Epithelial cell of proximal tubule (primary cell): ENCODE results near the gene HOXA9. TPM values are rescaled to one million over a fixed set of nuclear protein-coding genes. Genes with fewer than 3 reads are reported as not detected.

ENCODE experiments used
- DNase-seq: peaks from one replicate; pipeline ENCODE4 v3.0.0-alpha.2; 2011; ENCODE audit warnings: low read depth
- H3K4me3 ChIP-seq: 2 replicates; pipeline ENCODE4 v1.5.1; 2011; ENCODE audit warnings: low read depth, mild to moderate bottlenecking, low read length
- total RNA-seq: library from RNA; depleted of rRNA; stranded (reverse); fragments of >200 nt; gene quantifications from 2 replicates; pipeline ENCODE4 v1.2.3, GENCODE V29; 2015
- TF ChIP-seq, protein P1 (sequence below): conservative IDR thresholded peaks from 2 replicates; pipeline ENCODE4 v1.5.1; 2012; ENCODE audit warnings: low read depth, mild to moderate bottlenecking, low read length

The HOXA9 gene
- total RNA-seq, 1 donor from 2014 or later: 104 TPM

DNA sequence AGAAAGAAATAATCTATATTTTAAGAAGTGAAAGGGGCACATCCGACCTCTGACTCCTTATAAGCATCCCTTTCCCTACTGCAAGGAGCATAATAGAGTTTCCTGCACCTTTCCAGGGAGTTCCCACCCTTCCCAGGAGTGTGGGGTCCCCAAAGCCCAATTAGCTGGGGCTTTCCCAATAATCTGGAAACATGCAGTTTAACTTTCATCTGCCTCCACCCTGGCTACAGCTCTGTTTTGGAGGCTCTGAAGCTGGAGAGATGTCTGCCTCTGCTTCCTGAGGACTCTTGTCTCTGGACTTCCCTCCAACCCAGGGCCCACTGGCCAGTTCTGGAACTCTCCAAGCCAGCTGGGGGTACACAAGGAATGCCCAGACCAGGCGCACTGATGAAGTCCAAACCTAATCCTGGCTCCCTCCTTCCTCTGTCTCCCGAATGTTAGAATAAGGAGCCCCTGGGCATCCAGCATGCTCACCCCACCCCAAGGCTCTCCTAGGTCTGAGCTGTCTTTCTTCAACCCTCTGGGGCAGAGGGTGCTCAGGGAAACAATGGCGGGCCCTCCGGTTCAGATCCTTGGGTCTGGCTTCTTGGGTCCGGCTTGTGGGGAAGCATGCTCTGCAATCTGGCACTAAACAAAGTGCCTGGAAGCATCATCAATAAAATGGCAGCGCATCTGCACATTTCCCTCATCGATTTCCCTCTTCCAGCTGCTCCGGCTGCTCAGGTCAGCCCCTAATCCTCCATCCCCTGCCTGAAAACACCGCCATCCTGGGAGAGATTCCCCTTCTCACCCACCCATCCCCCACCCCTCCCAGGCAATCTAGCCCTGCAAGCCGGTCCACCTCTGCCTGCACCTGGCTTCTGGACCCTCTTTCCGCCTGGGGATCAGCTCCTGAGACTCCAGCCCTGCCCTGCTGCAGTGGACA lies 48.1 kb downstream of the HOXA9 start:
- peak overlapping the region; percentile 74 for H3K4me3 ChIP-seq
- no peak for DNase-seq
- TF ChIP-seq, protein P1, sequence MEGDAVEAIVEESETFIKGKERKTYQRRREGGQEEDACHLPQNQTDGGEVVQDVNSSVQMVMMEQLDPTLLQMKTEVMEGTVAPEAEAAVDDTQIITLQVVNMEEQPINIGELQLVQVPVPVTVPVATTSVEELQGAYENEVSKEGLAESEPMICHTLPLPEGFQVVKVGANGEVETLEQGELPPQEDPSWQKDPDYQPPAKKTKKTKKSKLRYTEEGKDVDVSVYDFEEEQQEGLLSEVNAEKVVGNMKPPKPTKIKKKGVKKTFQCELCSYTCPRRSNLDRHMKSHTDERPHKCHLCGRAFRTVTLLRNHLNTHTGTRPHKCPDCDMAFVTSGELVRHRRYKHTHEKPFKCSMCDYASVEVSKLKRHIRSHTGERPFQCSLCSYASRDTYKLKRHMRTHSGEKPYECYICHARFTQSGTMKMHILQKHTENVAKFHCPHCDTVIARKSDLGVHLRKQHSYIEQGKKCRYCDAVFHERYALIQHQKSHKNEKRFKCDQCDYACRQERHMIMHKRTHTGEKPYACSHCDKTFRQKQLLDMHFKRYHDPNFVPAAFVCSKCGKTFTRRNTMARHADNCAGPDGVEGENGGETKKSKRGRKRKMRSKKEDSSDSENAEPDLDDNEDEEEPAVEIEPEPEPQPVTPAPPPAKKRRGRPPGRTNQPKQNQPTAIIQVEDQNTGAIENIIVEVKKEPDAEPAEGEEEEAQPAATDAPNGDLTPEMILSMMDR: no peak

DNA sequence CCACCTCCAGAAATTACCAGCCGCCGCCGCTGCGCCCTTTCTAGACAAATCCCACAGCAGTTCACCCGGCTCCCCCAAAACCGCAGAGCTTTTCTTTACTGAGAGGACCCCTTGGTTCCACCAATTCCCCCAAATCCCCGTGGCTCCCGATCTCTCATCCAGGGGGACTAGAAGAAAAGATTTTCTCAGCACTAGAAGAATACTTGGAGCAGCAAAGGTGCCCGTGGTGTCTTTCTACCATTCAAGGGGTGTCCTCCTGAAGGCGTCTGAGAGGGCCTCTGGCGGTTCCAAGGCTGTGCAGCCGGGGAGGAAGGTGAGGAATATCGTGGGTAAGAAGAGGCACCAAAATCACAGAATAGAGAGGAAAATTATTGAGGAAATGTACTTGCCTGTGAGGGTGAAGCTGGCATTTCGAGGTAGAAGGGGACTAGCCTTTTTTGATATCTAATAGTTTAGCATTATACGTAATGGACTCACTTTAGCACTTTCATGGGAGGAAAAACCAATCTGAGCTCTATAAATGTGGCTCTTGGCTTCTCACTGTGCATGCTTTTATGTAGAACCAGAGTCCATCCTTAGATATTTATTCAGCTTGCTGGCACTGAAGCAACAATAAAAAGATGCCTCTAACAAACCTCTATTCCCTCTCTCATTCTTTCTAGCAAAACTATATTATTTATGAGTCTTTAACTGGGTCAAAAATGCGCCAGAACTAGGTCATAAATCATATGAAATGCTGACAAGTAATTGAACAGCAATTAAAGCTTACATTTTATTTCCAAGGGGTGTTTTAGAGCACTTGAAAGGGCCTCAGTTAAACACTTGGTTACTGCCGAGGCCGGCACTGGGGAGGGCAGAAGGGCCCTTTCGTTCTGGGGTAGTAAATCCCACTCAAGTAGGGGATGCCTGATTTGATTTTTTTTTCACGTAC lies 49.0 kb downstream of the HOXA9 start:
- TF ChIP-seq, protein P1: no peak
- peak overlapping the region; percentile 74 for H3K4me3 ChIP-seq
- no peak for DNase-seq

DNA sequence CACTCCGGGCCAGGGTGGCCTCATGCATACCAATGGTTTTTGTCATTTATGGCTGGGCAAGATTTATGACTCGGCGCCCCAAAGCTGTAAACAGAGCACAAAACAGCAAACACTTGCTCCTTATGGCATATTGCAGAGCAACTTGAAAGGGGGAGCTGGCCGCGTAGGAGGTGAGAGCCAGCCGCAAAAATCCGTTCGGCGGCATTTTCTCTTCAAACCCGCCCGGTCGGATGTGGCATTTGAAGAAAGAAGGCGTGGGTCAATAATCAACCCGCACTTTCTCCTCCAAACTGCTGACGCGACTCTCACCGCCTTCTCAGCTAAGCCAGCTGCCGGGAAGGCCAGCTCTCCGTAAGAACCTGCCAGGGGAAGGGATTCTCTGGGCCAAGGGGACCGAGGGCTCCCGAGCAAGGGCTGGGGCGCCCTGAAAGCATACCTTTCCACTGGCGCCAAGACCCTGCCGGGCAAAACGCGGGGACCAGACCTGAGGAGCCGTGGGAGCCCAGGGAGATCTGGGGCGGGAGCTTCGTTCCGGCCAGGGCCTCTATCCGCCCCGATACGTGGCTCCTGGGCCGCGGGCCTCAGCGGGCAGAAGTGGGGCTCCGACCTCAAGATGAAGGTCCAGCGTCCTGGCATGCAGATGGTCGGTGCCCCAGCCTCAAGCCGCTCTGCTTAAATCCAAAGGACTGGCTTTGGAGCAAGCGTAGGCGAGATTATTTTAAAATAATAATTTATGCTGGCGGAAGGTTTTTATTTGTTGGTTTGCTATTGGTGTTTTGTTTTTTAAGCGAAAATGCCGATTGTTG lies 49.9 kb downstream of the HOXA9 start:
- TF ChIP-seq, protein P1: no peak

GRCh38 chr7:27114881-27115220 lies 50.5 kb downstream of the HOXA9 start:
- peak overlapping the region; percentile 74 for H3K4me3 ChIP-seq
- no peak for DNase-seq
- TF ChIP-seq, protein P1: no peak

More for the DNA sequence above, 49.9 kb downstream of the HOXA9 start:
- DNase-seq: no peak
- peak overlapping the region; percentile 74 for H3K4me3 ChIP-seq

DNA sequence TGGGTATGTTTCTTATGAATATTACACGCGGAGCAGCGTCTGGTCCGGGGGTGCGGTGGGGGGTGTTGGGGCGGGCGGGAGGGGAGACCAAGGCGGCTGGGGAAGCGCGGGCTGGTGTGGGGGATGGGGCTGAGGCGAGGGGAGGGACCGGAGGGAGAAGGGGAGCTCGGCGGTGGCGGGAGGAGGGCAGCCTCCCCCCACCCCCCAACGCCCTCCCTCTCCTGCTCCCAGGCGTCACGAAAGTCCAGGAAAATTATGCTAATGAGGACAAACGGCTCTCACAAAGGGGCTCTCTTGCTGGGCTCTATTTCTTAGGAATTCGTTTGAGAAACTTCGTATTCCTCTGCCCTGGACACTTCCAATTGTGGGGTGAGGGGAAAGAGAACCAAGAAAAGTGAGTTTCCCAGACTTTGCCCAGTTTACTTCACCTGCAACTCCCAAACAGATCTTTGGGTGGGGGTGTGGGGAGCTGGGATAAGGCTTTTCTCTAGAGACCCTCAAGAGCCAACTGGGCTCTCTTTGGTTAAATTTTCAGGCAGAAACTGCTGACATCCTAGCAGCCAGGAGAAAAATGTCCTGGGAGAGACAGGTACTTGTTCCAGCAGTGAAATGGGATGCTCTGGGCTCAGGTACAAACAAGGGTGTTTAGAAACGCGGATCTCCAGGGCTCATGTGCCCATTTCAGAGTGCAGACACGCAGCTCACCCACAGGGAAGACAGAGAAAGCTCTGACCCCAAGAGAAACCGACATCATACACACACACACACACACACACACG lies 51.2 kb downstream of the HOXA9 start:
- peak overlapping the region; percentile 74 for H3K4me3 ChIP-seq
- TF ChIP-seq, protein P1: no peak
- DNase-seq: no peak
